ENCODE data around the gene RFTN1.

Gene RFTN1

DNA sequence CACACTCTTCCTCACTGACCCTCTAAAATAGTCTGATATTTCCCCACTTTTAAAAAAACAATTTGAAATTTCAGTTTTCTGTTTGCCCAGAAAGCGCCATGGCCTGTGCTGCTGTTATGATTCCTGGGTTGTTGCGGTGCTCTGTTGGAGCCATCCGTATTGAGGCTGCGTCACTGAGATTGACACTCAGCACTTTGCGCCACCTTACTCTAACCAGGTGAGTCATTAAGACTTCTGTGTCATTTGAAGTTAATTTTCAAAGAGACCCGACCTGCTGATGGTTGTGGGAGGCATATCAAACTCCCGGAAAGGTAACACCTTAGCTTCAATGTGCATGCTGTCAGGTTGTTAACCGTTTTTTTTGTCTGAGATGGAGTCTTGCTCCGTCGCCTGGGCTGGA lies 242.6 kb downstream of the RFTN1 start:
- H3K27ac ChIP-seq: no peak overlapping the region
- TF ChIP-seq FOXP2 (optimal IDR thresholded peaks at IDR 0.05; ENCODE audit: control extremely low read depth, extremely low read length, insufficient read depth): no peak
- no peak for TF ChIP-seq POLR2AphosphoS5 (IDR thresholded peaks at IDR 0.05; ENCODE audit: borderline replicate concordance, low read depth, low read length)
- no peak for TF ChIP-seq EZH2 (IDR thresholded peaks at IDR 0.05)
- DNase-seq (ENCODE audit: low read depth, low spot score): no peak
- no peaks in the 10 kb centered on the region for H3K9me3 ChIP-seq (ENCODE audit: low read depth, low read length)
- no peak overlapping the region for H3K4me3 ChIP-seq
- H3K36me3 ChIP-seq (ENCODE audit: insufficient read depth, low read length): no peaks in the 10 kb centered on the region; the same call in none of the 2 replicates
- H3K9ac ChIP-seq (ENCODE audit: insufficient read length): no peak overlapping the region

DNA sequence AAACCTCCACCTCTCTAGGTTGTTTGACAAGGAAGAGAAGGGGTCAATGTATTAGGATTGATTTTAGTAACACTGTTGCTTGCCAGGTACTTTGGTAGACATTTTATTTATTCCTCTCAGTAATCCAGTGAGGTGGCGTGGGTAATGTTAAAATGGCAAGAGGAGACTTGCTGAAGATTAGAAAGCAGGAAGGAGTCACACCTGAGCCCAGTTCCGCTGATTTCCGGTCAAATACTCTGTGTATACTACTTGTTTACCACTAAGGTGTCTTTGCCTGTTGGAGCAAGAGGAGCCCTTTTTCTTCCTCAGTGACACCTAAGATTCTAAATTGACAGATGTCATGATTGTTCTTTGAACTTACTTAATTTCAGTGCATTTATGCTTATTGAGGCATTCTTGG lies 246.8 kb downstream of the RFTN1 start:
- no peaks in the 10 kb centered on the region; the same call in none of the 2 replicates for H3K36me3 ChIP-seq (ENCODE audit: insufficient read depth, low read length)
- H3K27ac ChIP-seq: no peak overlapping the region
- H3K9me3 ChIP-seq (ENCODE audit: low read depth, low read length): no peaks in the 10 kb centered on the region
- TF ChIP-seq EZH2 (IDR thresholded peaks at IDR 0.05) (no peak), POLR2AphosphoS5 (IDR thresholded peaks at IDR 0.05; ENCODE audit: borderline replicate concordance, low read depth, low read length) (no peak), FOXP2 (optimal IDR thresholded peaks at IDR 0.05; ENCODE audit: control extremely low read depth, extremely low read length, insufficient read depth) (no peak)
- no peak overlapping the region for H3K4me3 ChIP-seq
- no peak overlapping the region for H3K9ac ChIP-seq (ENCODE audit: insufficient read length)
- DNase-seq (ENCODE audit: low read depth, low spot score): no peak
